OCI-LY1 (cell line): ENCODE measurements around the gene FGF14.

Source experiments
- EZH2 ChIP-seq: fragments of 200-600 bp; sonication (generic), shearing (Covaris generic); IDR thresholded peaks from 2 replicates; pipeline ENCODE4 v1.8.0; 2017; ENCODE audit warnings: borderline replicate concordance, mixed run types, mild to moderate bottlenecking, antibody characterized with exemption, low read length, moderate library complexity, mixed read lengths
- TF ChIP-seq, protein P1 (sequence below): fragments of 200-600 bp; sonication (generic), shearing (Covaris generic); IDR thresholded peaks from 2 replicates; pipeline ENCODE4 v1.5.1; 2017; ENCODE audit warnings: mild to moderate bottlenecking, antibody characterized with exemption, low read length, moderate library complexity, mixed read lengths

DNA sequence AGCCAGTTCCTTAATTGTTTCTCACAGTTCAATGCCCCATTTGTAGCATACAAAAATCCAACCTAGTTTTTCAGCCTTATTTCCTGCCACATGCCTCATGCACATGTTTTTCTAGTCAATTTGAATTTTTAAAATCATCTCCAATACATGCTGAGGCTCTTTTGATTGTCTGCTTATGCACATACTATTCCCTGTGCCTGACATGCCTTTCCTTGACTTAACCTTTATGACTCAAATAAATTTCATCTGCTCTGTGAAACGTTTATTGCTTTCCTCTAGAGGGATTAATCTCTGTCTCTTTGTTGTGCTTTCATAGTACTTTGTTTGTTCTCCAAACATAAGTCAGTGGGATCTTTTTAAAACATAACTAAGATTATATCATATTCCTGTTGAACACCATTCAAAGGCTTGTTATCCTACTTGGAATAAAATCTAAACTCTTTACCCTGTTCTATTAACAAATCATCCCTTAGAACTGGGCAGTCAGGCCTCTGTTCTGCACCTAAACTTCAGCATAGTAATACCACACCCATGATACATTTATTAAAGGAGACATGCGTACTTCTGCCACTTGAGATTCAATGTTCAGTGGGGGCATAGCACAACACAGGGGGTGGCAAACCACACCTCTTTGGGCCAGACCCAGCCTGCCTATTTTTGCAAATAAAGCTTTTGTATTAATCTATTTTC lies 346.6 kb downstream of the FGF14 start:
- TF ChIP-seq EZH2: no peak
- TF ChIP-seq, protein P1, sequence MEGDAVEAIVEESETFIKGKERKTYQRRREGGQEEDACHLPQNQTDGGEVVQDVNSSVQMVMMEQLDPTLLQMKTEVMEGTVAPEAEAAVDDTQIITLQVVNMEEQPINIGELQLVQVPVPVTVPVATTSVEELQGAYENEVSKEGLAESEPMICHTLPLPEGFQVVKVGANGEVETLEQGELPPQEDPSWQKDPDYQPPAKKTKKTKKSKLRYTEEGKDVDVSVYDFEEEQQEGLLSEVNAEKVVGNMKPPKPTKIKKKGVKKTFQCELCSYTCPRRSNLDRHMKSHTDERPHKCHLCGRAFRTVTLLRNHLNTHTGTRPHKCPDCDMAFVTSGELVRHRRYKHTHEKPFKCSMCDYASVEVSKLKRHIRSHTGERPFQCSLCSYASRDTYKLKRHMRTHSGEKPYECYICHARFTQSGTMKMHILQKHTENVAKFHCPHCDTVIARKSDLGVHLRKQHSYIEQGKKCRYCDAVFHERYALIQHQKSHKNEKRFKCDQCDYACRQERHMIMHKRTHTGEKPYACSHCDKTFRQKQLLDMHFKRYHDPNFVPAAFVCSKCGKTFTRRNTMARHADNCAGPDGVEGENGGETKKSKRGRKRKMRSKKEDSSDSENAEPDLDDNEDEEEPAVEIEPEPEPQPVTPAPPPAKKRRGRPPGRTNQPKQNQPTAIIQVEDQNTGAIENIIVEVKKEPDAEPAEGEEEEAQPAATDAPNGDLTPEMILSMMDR: no peak
